ENCODE data around the gene ISL2.

The ISL2 gene

GRCh38 chr15:76327191-76328105 is 9.1 kb upstream of the ISL2 start:
- DNase-seq (ENCODE audit: low spot score) = no peak

- no peak for DNase-seq (ENCODE audit: low spot score)
Measured at GRCh38 chr15:76328106-76328696, 8.4 kb upstream of the ISL2 start.

DNA sequence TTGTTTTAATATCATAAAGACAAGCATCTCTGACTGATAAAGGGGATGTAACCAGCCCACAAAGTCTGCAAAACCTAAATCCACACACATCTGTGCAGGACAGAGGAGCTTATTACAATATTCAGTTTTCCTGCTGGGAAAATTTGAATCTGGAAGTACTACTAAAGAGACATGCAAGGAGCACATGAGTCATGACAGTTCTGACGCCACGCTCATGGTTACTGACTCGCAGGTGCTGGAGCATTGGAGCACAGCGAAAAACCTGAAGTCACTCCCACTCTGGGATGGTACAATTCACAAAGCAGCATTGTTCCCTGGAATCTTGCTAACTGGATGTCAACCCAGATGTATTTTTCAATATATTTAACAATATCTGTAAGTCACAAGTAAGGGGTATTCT is 7.6 kb upstream of the ISL2 start:
- DNase-seq (ENCODE audit: low spot score) = no peak

- peak; percentile 35 for DNase-seq (ENCODE audit: low spot score)
Measured at GRCh38 chr15:76330080-76330680, 6.4 kb upstream of the ISL2 start.

GRCh38 chr15:76332796-76333195 is 3.8 kb upstream of the ISL2 start:
- DNase-seq (ENCODE audit: low spot score) = no peak

DNA sequence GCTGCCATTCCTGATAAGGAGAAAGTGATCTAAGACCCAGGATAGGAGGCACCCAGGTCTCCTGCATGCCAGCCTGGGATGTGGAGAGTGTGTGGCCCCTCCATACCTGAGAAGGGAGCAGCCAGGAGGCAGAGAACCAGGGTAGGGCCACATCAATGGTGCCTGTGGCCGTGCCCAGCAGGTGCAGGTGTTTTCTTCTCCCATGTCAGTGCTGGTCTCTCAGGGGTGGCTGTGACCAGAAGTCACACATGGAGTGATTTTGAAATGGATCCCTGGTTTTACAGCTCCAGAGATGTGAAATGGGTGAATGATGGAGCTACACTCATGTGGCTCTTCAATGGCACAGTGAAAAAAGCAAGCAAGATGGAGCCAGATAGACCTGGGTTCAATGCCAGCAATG is 3.3 kb upstream of the ISL2 start:
- DNase-seq (ENCODE audit: low spot score) = no peak

GRCh38 chr15:76333720-76334437 is 2.7 kb upstream of the ISL2 start:
- DNase-seq (ENCODE audit: low spot score) = peak; percentile 17

- no peak for DNase-seq (ENCODE audit: low spot score)
Measured at GRCh38 chr15:76334438-76335306, 1.9 kb upstream of the ISL2 start.

DNA sequence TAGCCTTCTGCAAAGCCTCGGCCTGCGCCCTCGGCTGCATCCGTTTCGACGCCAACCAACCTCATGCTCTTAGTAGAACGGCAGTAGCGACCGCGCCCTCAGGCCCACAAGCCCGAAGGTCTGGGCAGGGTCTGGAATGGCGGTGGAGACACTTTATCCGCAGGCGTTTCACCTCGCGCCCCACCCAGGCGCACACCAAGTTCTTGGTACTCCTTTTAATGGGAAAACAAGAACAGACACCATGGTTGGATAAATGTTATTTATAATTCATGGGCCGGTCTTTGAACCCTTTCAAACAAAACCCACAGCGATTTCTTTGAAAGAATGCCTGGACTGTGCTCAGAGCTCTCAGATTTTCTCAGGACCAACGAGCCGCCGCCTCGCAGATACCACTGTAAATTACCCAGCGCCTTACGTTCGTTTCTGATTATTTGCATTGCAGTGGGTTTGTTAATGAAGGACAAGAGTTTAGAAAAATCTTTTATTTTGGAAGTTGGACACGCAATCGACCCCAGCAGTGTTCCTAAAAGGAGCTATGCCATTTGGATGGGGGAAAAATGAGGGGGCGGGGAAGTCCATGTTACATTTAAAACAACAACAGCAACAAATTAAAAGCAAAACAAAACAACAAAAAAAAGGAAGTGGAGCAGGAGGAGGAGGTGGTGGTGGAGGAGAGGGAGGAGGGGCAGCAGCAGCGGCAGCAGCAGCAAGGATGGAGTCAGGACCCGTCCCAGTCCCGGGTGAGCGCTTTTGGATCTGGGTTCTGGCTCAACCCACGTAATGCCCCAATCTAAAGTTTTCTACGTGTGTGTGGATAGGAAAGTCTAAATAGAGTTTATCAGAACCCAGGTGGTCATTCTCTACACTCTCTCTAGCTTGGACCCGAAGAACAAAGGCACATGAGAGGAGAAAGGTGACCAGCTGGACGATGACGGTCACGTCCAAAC is 993 bp upstream of the ISL2 start:
- peak; percentile 50 for DNase-seq (ENCODE audit: low spot score)

- DNase-seq (ENCODE audit: low spot score) = peak; percentile 24
Measured at GRCh38 chr15:76337059-76337695, 604 bp downstream of the ISL2 start.

DNA sequence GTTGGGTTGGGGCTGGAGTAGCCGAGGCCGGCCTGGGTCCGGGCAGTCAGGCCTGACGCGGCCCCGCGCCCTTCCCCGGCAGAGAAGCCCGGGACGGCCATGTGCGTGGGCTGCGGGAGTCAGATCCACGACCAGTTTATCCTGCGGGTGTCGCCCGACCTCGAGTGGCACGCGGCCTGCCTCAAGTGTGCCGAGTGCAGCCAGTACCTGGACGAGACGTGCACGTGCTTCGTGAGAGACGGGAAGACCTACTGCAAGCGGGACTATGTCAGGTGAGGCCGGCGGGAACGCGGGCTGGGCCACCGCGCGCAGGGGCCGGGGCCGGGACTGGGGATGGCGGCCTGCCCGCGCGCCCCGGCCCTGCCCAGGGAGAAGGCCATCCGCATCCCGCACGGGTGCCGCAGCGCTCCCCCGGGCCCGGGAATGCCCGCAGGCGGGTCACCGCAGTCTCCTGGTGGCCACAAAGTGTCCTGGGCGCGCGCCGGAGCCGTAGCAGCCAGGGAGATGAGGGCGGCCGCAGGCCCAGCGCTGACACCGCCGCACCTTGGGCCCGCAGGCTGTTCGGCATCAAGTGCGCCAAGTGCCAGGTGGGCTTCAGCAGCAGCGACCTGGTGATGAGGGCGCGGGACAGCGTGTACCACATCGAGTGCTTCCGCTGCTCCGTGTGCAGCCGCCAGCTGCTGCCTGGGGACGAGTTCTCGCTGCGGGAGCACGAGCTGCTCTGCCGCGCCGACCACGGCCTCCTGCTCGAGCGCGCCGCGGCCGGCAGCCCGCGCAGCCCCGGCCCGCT is 1.3 kb downstream of the ISL2 start:
- DNase-seq (ENCODE audit: low spot score) = no peak

DNA sequence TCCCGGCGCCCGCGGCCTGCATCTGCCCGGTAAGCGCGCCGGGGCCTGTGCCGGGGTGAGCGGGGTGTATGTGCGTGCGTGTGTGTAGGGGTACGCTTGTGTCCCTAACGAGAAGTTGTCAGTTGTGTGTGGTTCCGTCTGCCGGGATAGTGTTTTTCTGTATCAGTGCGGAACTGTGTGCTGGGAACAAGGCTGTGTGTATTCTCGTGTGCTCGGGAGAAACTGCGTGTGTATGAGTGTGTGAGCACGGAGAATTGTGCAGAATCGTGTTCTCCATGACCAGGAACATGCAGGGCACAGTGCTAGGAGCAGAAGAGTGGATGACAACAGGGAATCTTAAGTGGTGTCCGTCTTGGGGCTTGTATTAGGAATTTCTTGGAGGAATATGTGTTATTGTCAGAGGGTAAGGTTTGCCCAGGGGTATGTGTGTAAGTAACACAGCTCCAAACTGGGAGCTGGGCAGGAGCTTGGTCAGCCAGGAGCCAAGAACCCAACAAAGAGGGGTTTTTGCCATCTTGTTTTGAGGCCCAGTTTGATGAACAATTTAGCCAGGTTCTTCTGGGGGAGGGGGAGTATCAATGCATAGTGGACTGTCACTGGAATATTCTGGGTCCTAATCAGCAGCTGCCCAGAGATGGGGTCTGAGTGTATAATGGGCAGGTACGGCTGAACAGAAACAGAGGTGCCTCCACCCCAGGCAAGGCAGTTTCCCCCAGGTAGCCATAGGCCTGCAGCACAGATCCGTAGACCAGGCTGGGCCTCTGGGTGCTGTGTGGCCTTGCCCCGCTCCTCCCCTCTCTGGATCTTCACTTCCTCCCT is 2.1 kb downstream of the ISL2 start:
- DNase-seq (ENCODE audit: low spot score) = no peak

DNA sequence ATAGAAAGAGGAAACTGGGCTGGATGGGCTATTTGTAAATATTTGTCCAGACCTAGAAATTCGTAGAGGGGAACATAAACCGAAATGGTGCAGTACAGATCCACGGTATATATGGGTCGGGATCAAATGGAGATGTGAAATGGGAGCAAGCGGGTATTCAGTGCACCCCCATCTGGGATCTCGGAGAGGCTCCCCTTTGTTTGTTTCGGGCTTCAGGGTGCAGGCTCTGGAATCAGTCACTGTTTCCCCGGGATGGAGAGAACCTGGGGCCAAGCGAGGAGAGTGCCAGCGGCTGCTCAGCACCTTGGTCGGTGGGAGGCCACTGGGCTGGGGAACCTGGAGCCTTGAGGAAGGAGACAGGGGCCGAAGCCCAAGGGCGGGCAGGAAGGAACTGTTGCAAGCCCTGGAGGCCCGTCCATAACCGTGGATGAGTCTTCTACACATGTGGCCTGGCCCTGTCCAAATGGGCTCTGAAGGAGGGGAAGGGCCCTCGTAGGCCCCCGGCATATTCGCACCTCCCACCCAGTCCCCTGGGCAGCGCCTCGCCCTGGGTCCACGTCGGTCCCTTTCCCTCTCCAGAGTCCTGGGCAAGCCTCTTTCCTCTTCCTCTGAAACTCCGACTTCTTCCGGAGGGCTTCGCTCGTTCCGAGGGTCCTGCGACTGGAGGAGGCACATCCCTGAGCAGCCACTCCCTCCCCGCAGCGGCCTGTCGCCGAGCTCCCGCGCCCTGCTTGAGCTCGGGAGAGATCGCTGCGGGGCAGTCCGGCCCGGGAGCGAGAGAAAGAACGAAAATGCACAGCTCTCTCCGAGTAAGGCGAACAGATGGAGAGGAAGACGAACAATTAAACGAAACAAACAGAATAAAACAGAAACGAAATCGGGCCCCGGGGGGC is 3.0 kb downstream of the ISL2 start:
- DNase-seq (ENCODE audit: low spot score) = no peak

DNA sequence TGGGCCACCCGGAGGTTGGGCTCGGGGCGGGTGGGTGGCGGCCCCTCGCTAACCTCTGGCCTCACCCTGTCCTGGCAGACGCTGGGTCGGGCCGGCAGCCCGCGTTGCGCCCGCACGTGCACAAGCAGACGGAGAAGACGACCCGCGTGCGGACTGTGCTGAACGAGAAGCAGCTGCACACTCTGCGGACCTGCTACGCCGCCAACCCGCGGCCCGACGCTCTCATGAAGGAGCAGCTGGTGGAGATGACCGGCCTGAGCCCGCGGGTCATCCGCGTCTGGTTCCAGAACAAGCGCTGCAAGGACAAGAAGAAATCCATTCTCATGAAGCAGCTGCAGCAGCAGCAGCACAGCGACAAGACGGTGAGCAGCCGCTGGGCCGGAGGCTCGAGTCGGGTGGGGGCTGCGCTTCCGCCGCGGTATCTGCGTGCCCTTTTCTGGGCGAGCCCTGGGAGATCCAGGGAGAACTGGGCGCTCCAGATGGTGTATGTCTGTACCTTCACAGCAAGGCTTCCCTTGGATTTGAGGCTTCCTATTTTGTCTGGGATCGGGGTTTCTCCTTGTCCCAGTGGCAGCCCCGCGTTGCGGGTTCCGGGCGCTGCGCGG is 3.7 kb downstream of the ISL2 start:
- no peak for DNase-seq (ENCODE audit: low spot score)

- no peak for DNase-seq (ENCODE audit: low spot score)
Measured at GRCh38 chr15:76340803-76341365, 4.3 kb downstream of the ISL2 start.

- DNase-seq (ENCODE audit: low spot score) = no peak
Measured at GRCh38 chr15:76341366-76342057, 4.9 kb downstream of the ISL2 start.
